ENCODE data around the gene COPE. TPM values are rescaled to one million over a fixed set of nuclear protein-coding genes. Genes with fewer than 3 reads are reported as not detected.
A peak's percentile ranks its signal among the peaks of the same experiment; 100 is the strongest.

The COPE gene
- total RNA-seq, 1 donor from 2014 or later, result 177 TPM

GRCh38 chr19:18940769-18941627 lies 21.8 kb upstream of the COPE start, which contains the start of gene HOMER3:
Gene HOMER3, minus strand, starts transcription at chr19:18941217. Its CDS starts 2,235 bp downstream, at chr19:18938982.
- Mint-ChIP-seq H3K9me3 (ENCODE audit: unreplicated experiment) (peaks cover 12% of the 10 kb centered on the region), H3K4me1 (ENCODE audit: low read depth, unreplicated experiment) (peaks cover 12% of the 10 kb centered on the region), H3K27ac (ENCODE audit: unreplicated experiment) (peak within 1 kb of the TSS; percentile 99), H3K27me3 (ENCODE audit: unreplicated experiment) (peaks cover 14% of the 10 kb centered on the region), H3K4me3 (ENCODE audit: unreplicated experiment) (peak within 1 kb of the TSS; percentile 95), H3K36me3 (ENCODE audit: unreplicated experiment) (no peaks in the 10 kb centered on the region)
- TF ChIP-seq, protein P1, sequence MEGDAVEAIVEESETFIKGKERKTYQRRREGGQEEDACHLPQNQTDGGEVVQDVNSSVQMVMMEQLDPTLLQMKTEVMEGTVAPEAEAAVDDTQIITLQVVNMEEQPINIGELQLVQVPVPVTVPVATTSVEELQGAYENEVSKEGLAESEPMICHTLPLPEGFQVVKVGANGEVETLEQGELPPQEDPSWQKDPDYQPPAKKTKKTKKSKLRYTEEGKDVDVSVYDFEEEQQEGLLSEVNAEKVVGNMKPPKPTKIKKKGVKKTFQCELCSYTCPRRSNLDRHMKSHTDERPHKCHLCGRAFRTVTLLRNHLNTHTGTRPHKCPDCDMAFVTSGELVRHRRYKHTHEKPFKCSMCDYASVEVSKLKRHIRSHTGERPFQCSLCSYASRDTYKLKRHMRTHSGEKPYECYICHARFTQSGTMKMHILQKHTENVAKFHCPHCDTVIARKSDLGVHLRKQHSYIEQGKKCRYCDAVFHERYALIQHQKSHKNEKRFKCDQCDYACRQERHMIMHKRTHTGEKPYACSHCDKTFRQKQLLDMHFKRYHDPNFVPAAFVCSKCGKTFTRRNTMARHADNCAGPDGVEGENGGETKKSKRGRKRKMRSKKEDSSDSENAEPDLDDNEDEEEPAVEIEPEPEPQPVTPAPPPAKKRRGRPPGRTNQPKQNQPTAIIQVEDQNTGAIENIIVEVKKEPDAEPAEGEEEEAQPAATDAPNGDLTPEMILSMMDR (IDR thresholded peaks at IDR 0.05; ENCODE audit: partially characterized antibody, unreplicated experiment), result no peak
- peak; percentile 93 for DNase-seq

GRCh38 chr19:18939922-18940768 lies 21.0 kb upstream of the COPE start:
- Mint-ChIP-seq H3K4me1 (ENCODE audit: low read depth, unreplicated experiment) (peaks cover 12% of the 10 kb centered on the region), H3K4me3 (ENCODE audit: unreplicated experiment) (peak overlapping the region; percentile 95), H3K27ac (ENCODE audit: unreplicated experiment) (peak overlapping the region; percentile 95), H3K27me3 (ENCODE audit: unreplicated experiment) (peaks cover 14% of the 10 kb centered on the region), H3K9me3 (ENCODE audit: unreplicated experiment) (peaks cover 11% of the 10 kb centered on the region), H3K36me3 (ENCODE audit: unreplicated experiment) (no peaks in the 10 kb centered on the region)
- TF ChIP-seq, protein P1 (IDR thresholded peaks at IDR 0.05; ENCODE audit: partially characterized antibody, unreplicated experiment), result no peak
- DNase-seq, result peak; percentile 74

DNA sequence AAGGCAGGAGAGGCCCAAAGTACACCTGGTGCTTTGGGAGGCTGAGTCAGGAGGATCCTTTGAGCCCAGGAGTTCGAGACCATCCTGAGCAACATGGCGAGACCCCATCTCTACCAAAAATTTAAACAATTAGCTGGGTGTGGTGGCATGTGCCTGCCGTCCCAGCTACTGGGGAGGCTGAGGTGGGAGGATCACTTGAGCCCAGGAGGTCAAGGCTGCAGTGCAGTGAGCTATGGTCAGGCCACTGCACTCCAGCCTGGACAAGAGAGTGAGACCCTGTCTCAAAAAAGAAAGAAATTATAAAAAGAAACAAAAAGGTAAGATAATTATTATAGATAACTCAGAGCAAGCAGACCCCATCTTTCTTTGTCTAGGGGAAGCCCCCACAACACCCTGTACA lies 20.0 kb upstream of the COPE start:
- H3K36me3 Mint-ChIP-seq (ENCODE audit: unreplicated experiment), result no peaks in the 10 kb centered on the region

GRCh38 chr19:18933297-18933696 lies 14.1 kb upstream of the COPE start:
- Mint-ChIP-seq H3K36me3 (ENCODE audit: unreplicated experiment) (no peaks in the 10 kb centered on the region), H3K4me3 (ENCODE audit: unreplicated experiment) (no peak overlapping the region), H3K27me3 (ENCODE audit: unreplicated experiment) (peaks cover 10% of the 10 kb centered on the region), H3K27ac (ENCODE audit: unreplicated experiment) (no peak overlapping the region), H3K9me3 (ENCODE audit: unreplicated experiment) (peaks cover 8% of the 10 kb centered on the region), H3K4me1 (ENCODE audit: low read depth, unreplicated experiment) (no peaks in the 10 kb centered on the region)
- TF ChIP-seq, protein P1 (IDR thresholded peaks at IDR 0.05; ENCODE audit: partially characterized antibody, unreplicated experiment), result no peak
- no peak for DNase-seq

More for the DNA sequence above, 20.0 kb upstream of the COPE start:
- TF ChIP-seq, protein P1 (IDR thresholded peaks at IDR 0.05; ENCODE audit: partially characterized antibody, unreplicated experiment), result no peak
- Mint-ChIP-seq H3K27ac (ENCODE audit: unreplicated experiment) (no peak overlapping the region), H3K27me3 (ENCODE audit: unreplicated experiment) (peaks cover 16% of the 10 kb centered on the region), H3K4me1 (ENCODE audit: low read depth, unreplicated experiment) (peaks cover 12% of the 10 kb centered on the region), H3K4me3 (ENCODE audit: unreplicated experiment) (peak overlapping the region; percentile 95), H3K9me3 (ENCODE audit: unreplicated experiment) (peaks cover 11% of the 10 kb centered on the region)
- DNase-seq, result no peak
